Heart right ventricle (tissue), 16 donors: ENCODE results near the gene SLC35G4. TPM values are rescaled to one million over a fixed set of nuclear protein-coding genes. Genes with fewer than 3 reads are reported as not detected.
"Not testable (repeated sequence)": the region's sequence is repeated elsewhere in the genome, so short reads cannot be mapped to it uniquely, and the experiment has no call there.

Experiments used
- ATAC-seq, 8 donors: fragments of 200-7000 bp; cut with Tn5 transposase; one replicate each; pipeline ENCODE4 v1.9.1; 2020; ENCODE audit warnings: mild to moderate bottlenecking in 8 of 8, moderate library complexity in 8 of 8, moderate number of reproducible peaks in 1 of 8
- DNase-seq, 2 donors: peaks; one replicate each; pipeline ENCODE4 v3.0.0-alpha.2; 2020
- H3K27ac ChIP-seq, 10 donors: fragments of 200-600 bp; sonication (generic) in 2 of 10; one replicate each; pipeline versions ENCODE4 v1.5.0 to v1.8.0; 2020 to 2022; ENCODE audit warnings: mild to moderate bottlenecking in 3 of 10
- H3K27me3 ChIP-seq, 7 donors: fragments of 200-600 bp; one replicate each; pipeline ENCODE4 v1.8.0; 2021 to 2022; ENCODE audit warnings: mild to moderate bottlenecking in 2 of 7
- H3K36me3 ChIP-seq, 9 donors: fragments of 200-600 bp; sonication (generic) in 1 of 9; one replicate each; pipeline versions ENCODE4 v1.5.0 to v1.8.0; 2020 to 2022; ENCODE audit warnings: mild to moderate bottlenecking in 2 of 9
- H3K4me1 ChIP-seq, 9 donors: fragments of 200-600 bp; sonication (generic) in 1 of 9; one replicate each; pipeline versions ENCODE4 v1.5.0 to v1.8.0; 2020 to 2022; ENCODE audit warnings: mild to moderate bottlenecking in 4 of 9
- H3K4me3 ChIP-seq, 10 donors: fragments of 200-600 bp; sonication (generic) in 2 of 10; one replicate each; pipeline versions ENCODE4 v1.5.0 to v1.8.0; 2020 to 2022; ENCODE audit warnings: mild to moderate bottlenecking in 7 of 10, moderate library complexity in 2 of 10
- H3K9me3 ChIP-seq, 11 donors: fragments of 200-600 bp in 10 of 11; sonication (generic) in 2 of 11; one replicate each; pipeline versions ENCODE4 v1.5.0 to v1.8.0; 2013 to 2022; ENCODE audit warnings: mild to moderate bottlenecking in 2 of 11, control low read depth in 1 of 11, moderate library complexity in 1 of 11
- WGBS, 2 donors: extraction: QIAGEN DNeasy Blood & Tissue Kit; methylation state at CpG; one replicate each; pipeline ENCODE4 v1.1.7; 2013; ENCODE audit warnings: inconsistent platforms in 1 of 2; 5-methylcytosine and 5-hydroxymethylcytosine counted together
- intact Hi-C, 10 donors: fragments of 100-400 bp; cut with DNase I; formaldehyde crosslinking; loops; one replicate each; pipeline versions ENCODE4 v1.11.1 to v1.14.2; 2022
- long read RNA-seq, 3 donors: library from polyadenylated mRNA; unstranded; transcript quantifications; one replicate each; pipeline ENCODE4 v2.0.0, GENCODE V29; 2020 to 2021
- polyA plus RNA-seq, 2 donors: library from polyadenylated mRNA; stranded (reverse); fragments of 200-250 nt; gene quantifications; one replicate each; pipeline ENCODE4 v1.2.3, GENCODE V29; 2013
- total RNA-seq, 10 donors: library from RNA; stranded (reverse); fragmentation: NEBNext Ultra II Directional in 3 of 10; extraction: Animal tissue kit (Norgen Biotek cat#: 25700) in 3 of 10; gene quantifications; one replicate each; pipeline versions ENCODE4 v1.2.1 to v1.2.4, GENCODE V29; 2021 to 2023
- TF ChIP-seq, protein P1 (sequence below), 9 donors: fragments of 200-600 bp; sonication (generic) in 2 of 9; IDR thresholded peaks; one replicate each; pipeline versions ENCODE4 v1.5.0 to v1.8.0; 2021 to 2022; ENCODE audit warnings: antibody characterized with exemption in 9 of 9, mild to moderate bottlenecking in 5 of 9, moderate library complexity in 1 of 9
- donor health status: Arrhythmogenic right ventricular cardiomyopathy.
- donor health status: ischemic (EF 13 %, LVEDD 7.1; RV severe dilation, severe dysfunction).
- donor health status: healthy with polysubstance abuse.
- donor health status: DM: no; HTN: yes; CAD: no.
- donor health status: DM: no; HTN: no; CAD: no.
- donor health status: ischemic (EF 25% LVEDD 6.9; RV normal size, moderate dysfunction).
- donor health status: ischemic (EF 25% LVEDD 5.7; RV mildly dilated, moderate dysfunction).
- donor health status: healthy.
- donor health status: DM: yes; HTN: yes; CAD: no.
- donor health status: Ischemic cardiomyopathy.
- donor health status: ischemic (EF 35%, LVEDD 5.7; RV mildly dilated, moderate dysfunction).
- donor health status: nonischemic (EF 11% LVEDD 7.7; RV severe dilation, severe dysfunction).
- donor health status: DM: yes; HTN: yes; CAD: no.
- donor health status: PGD.
- donor health status: ischemic (EF 29% LVEDD 5.4; RV normal size, mild dysfunction).
- donor health status: nonischemic (EF 23%, LVEDD 6.1; RV moderate dilation, normal function).

The SLC35G4 gene
- total RNA-seq (not detected), polyA plus RNA-seq (not detected)
- long read RNA-seq, donor 1: 0 reads
- long read RNA-seq, donor 2: 0 reads
- long read RNA-seq, donor 3: 0 reads

DNA sequence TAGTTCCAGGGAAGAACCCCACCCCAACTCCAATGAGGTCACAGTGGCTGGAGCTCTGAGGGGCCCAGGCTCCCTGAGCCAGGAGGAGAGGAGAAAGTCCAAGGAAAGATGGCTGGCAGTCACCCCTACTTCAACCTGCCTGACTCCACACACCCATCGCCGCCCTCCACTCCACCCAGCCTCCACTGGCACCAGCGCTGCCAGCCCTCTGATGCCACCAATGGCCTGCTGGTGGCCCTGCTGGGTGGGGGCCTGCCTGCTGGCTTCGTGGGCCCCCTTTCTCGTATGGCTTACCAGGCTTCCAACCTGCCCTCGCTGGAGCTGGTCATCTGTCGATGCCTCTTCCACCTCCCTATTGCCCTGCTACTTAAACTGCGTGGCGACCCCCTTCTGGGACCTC is at the start of gene SLC35G4:
SLC35G4 (plus strand) TSS at position 109 of the 400 bp plus-strand sequence; CDS start at position 109, 0 bp downstream.
- H3K4me1 ChIP-seq, H3K27ac ChIP-seq, H3K4me3 ChIP-seq, H3K27me3 ChIP-seq, intact Hi-C loops, H3K36me3 ChIP-seq, ATAC-seq, H3K9me3 ChIP-seq, DNase-seq: not testable (repeated sequence)
- WGBS, 2 donors: 75 to 83% methylated on average over 4 of the region's 9 CpGs

DNA sequence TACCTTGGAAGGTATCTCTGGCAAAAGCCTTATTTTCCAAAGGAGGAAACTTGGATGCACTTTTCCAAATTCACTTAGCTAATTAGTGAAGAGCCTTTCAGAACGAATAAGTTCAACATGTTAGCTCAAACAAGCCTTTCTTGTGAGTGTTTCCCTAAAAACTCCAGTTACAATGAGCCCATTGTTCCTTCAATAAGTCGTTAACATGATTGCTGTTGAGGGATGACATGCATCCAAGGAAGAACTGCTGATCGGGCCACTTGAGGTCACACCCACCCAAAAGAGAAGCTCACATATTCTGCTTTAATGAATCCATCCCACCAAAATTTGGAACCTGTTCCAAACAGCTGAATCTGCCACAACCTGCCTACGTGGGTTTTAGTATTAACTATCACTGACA is 48.1 kb upstream of the SLC35G4 start:
- TF ChIP-seq, protein P1, sequence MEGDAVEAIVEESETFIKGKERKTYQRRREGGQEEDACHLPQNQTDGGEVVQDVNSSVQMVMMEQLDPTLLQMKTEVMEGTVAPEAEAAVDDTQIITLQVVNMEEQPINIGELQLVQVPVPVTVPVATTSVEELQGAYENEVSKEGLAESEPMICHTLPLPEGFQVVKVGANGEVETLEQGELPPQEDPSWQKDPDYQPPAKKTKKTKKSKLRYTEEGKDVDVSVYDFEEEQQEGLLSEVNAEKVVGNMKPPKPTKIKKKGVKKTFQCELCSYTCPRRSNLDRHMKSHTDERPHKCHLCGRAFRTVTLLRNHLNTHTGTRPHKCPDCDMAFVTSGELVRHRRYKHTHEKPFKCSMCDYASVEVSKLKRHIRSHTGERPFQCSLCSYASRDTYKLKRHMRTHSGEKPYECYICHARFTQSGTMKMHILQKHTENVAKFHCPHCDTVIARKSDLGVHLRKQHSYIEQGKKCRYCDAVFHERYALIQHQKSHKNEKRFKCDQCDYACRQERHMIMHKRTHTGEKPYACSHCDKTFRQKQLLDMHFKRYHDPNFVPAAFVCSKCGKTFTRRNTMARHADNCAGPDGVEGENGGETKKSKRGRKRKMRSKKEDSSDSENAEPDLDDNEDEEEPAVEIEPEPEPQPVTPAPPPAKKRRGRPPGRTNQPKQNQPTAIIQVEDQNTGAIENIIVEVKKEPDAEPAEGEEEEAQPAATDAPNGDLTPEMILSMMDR (IDR thresholded peaks at IDR 0.05): no peak
- H3K9me3 ChIP-seq: no peaks in the 10 kb centered on the region
- WGBS, 2 donors: 58 to 69% methylated on average over 4 of the region's 4 CpGs
- DNase-seq: no peak
- ATAC-seq: no peak
- H3K27me3 ChIP-seq: peaks cover 0 to 4% (median 0%) of the 10 kb centered on the region in 7 donors
- no peaks in the 10 kb centered on the region for H3K36me3 ChIP-seq
- H3K4me1 ChIP-seq: no peaks in the 10 kb centered on the region
- no peak overlapping the region for H3K27ac ChIP-seq
- H3K4me3 ChIP-seq: no peak overlapping the region
- intact Hi-C loops: no loop called here

DNA sequence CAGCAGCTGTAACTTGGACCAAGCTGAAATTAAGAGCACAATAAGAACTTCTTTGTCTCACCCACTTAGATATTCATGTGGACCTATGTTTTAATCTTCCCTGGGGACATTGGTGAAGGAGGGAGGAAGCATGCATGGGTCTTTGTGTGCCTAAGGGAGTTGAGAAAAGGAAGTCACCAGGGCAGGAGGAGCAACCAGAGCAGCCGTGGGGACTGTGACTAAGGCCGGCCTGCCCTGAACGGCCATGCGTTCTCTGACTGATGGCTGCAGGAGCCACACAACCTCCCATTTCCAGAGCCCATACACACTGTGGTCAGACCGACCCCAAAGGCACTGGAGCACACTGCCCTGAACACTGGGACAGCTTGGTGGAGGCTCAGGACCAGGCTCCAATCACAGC is 43.7 kb upstream of the SLC35G4 start:
- H3K4me1 ChIP-seq: no peaks in the 10 kb centered on the region
- WGBS, 2 donors: 72 to 78% methylated on average over 5 of the region's 5 CpGs
- DNase-seq (no peak), ATAC-seq (no peak)
- H3K27ac ChIP-seq: no peak overlapping the region
- intact Hi-C loops: no loop called here
- no peak overlapping the region for H3K4me3 ChIP-seq
- H3K36me3 ChIP-seq: no peaks in the 10 kb centered on the region
- peaks cover 0 to 18% (median 4%) of the 10 kb centered on the region in 7 donors for H3K27me3 ChIP-seq
- no peaks in the 10 kb centered on the region for H3K9me3 ChIP-seq
- TF ChIP-seq, protein P1 (IDR thresholded peaks at IDR 0.05): no peak

DNA sequence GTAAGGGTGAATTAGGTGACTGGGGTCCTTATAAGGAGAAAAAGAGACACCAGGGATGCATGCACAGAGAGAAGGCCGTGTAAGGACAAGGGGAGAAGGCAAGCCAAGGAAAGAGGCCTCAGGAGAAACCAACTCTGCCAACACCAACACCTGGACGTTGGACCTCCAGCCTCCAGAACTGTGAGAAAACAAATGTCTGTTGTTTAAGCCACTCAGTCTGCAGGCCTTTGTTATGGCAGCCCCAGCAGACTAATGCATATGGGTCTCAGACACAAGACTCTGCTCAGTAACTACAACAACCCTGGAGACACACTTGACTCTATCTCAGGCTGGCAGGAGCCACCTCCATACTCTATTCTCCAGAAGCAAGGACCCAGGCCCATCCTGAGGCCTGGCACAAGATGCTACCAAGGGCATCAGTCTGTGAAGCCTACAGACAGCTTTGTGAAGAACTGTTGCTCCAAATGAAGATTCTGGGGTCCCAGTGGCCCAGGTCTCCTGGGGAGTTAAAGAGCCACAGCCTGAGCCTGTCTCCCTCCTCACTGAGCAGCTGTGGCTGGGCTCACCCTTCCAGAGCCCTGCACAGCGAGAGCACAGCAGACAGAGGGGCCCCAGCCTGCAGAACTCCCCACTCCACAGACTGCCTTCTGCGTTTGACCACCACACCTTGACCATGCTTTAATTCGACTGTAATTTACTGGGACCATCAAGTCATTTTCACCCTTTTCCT is 43.0 kb upstream of the SLC35G4 start:
- TF ChIP-seq, protein P1 (IDR thresholded peaks at IDR 0.05): no peak
- WGBS, 2 donors: 74 to 75% methylated on average over 5 of the region's 5 CpGs
- no peak overlapping the region for H3K4me3 ChIP-seq
- no peak overlapping the region for H3K27ac ChIP-seq
- DNase-seq (no peak), ATAC-seq (no peak)
- no peaks in the 10 kb centered on the region for H3K36me3 ChIP-seq
- intact Hi-C loops: no loop called here
- no peaks in the 10 kb centered on the region for H3K4me1 ChIP-seq
- peaks cover 0 to 18% (median 4%) of the 10 kb centered on the region in 7 donors for H3K27me3 ChIP-seq
- no peaks in the 10 kb centered on the region for H3K9me3 ChIP-seq

DNA sequence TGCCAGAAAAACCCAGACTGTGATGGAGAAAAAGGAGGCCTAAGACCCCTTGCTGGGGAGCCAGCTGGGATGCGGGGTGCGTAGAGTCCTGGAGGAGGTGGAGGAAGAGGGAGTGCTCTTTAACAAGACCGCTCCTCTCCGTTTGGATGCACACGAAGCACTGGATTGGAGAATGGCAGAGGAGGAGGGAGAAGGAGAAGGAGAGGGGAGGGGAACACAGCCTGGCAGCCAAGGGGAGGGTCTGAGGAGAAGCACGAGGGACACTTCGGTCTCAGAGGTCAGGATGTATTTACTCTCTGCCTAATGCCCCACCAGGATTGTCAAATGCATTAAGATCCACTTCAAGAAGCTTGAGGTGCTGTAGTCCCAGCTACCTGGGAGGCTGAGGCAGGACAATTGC is 42.0 kb upstream of the SLC35G4 start:
- H3K4me3 ChIP-seq: no peak overlapping the region
- H3K27me3 ChIP-seq: peaks cover 0 to 18% (median 8%) of the 10 kb centered on the region in 7 donors
- intact Hi-C loops: no loop called here
- TF ChIP-seq, protein P1 (IDR thresholded peaks at IDR 0.05): no peak
- H3K4me1 ChIP-seq: no peaks in the 10 kb centered on the region
- H3K27ac ChIP-seq: no peak overlapping the region
- no peaks in the 10 kb centered on the region for H3K36me3 ChIP-seq
- DNase-seq: no peak
- WGBS, 2 donors: 69 to 72% methylated on average over 7 of the region's 7 CpGs
- no peak for ATAC-seq
- H3K9me3 ChIP-seq: no peaks in the 10 kb centered on the region
